Neural crest cell (in vitro differentiated cells): ENCODE results near the gene UBE2H. TPM values are rescaled to one million over a fixed set of nuclear protein-coding genes. Genes with fewer than 3 reads are reported as not detected.

ENCODE experiments used
- DNase-seq: peaks from one replicate; pipeline ENCODE4 v3.0.0; 2021; ENCODE audit warnings: low read depth, mixed read lengths, low spot score
- H3K27ac Mint-ChIP-seq: one replicate; pipeline ENCODE4 v1.8.0; 2021; ENCODE audit warnings: mild to moderate bottlenecking, mixed read lengths; ENCODE audit not compliant: unreplicated experiment
- H3K27me3 Mint-ChIP-seq: 2 replicates; pipeline ENCODE4 v1.8.0; 2021; ENCODE audit warnings: low read depth, mild to moderate bottlenecking, mixed read lengths
- H3K36me3 Mint-ChIP-seq: 2 replicates; pipeline ENCODE4 v1.8.0; 2021; ENCODE audit warnings: low read depth, mild to moderate bottlenecking, mixed read lengths
- H3K4me1 Mint-ChIP-seq: 2 replicates; pipeline ENCODE4 v1.8.0; 2021; ENCODE audit warnings: mixed read lengths
- H3K4me3 Mint-ChIP-seq: one replicate; pipeline ENCODE4 v1.8.0; 2021; ENCODE audit warnings: mild to moderate bottlenecking, mixed read lengths
- H3K9me3 Mint-ChIP-seq: 2 replicates; pipeline ENCODE4 v1.8.0; 2021; ENCODE audit warnings: mixed read lengths
- CTCF ChIP-seq: fragments of 200-600 bp; sonication (generic); conservative IDR thresholded peaks from 2 replicates; pipeline ENCODE4 v1.5.0; 2021; ENCODE audit warnings: antibody characterized with exemption, mild to moderate bottlenecking
- total RNA-seq: library from RNA; stranded (reverse); gene quantifications from 2 replicates; pipeline ENCODE4 v1.2.1, GENCODE V29; 2021

Gene UBE2H
- total RNA-seq, 1 donor from 2014 or later = 43.4 TPM

GRCh38 chr7:129946282-129946681 is 6.5 kb downstream of the UBE2H start:
- Mint-ChIP-seq H3K4me3 (no peak overlapping the region), H3K27ac (no peak overlapping the region), H3K36me3 (peaks cover 9% of the 10 kb centered on the region), H3K27me3 (no peaks in the 10 kb centered on the region), H3K9me3 (no peaks in the 10 kb centered on the region), H3K4me1 (peaks cover under 1% of the 10 kb centered on the region)
- no peak for TF ChIP-seq CTCF
- no peak for DNase-seq

GRCh38 chr7:129943352-129943751 is 9.4 kb downstream of the UBE2H start:
- Mint-ChIP-seq H3K27me3 (no peaks in the 10 kb centered on the region), H3K36me3 (peaks cover 9% of the 10 kb centered on the region), H3K4me1 (no peaks in the 10 kb centered on the region), H3K9me3 (no peaks in the 10 kb centered on the region), H3K27ac (no peak overlapping the region), H3K4me3 (no peak overlapping the region)
- TF ChIP-seq CTCF = no peak
- no peak for DNase-seq

GRCh38 chr7:129940329-129940728 is 12.4 kb downstream of the UBE2H start:
- peaks cover 9% of the 10 kb centered on the region for H3K36me3 Mint-ChIP-seq
- H3K27ac Mint-ChIP-seq = no peak overlapping the region
- no peaks in the 10 kb centered on the region for H3K27me3 Mint-ChIP-seq
- H3K4me3 Mint-ChIP-seq = no peak overlapping the region
- no peak for DNase-seq
- TF ChIP-seq CTCF = no peak
- H3K9me3 Mint-ChIP-seq = no peaks in the 10 kb centered on the region
- no peaks in the 10 kb centered on the region for H3K4me1 Mint-ChIP-seq

- Mint-ChIP-seq H3K4me1 (no peaks in the 10 kb centered on the region), H3K9me3 (no peaks in the 10 kb centered on the region), H3K36me3 (peaks cover 5% of the 10 kb centered on the region), H3K27ac (no peak overlapping the region), H3K27me3 (no peaks in the 10 kb centered on the region), H3K4me3 (no peak overlapping the region)
- no peak for TF ChIP-seq CTCF
- no peak for DNase-seq
Observed at GRCh38 chr7:129939881-129940280, 12.9 kb downstream of the UBE2H start.

GRCh38 chr7:129933627-129934026 is 19.1 kb downstream of the UBE2H start:
- H3K4me3 Mint-ChIP-seq = no peak overlapping the region

More at GRCh38 chr7:129933627-129934026, 19.1 kb downstream of the UBE2H start:
- no peak for TF ChIP-seq CTCF
- H3K36me3 Mint-ChIP-seq = peaks cover 2% of the 10 kb centered on the region
- H3K27me3 Mint-ChIP-seq = no peaks in the 10 kb centered on the region
- no peaks in the 10 kb centered on the region for H3K4me1 Mint-ChIP-seq
- H3K9me3 Mint-ChIP-seq = no peaks in the 10 kb centered on the region
- DNase-seq = no peak
- H3K27ac Mint-ChIP-seq = no peak overlapping the region
